Ramos (cell line): Measurements from ENCODE around the gene KLF12.

ENCODE experiments used
- in situ Hi-C: fragments of 300-500 bp; cut with MboI; formaldehyde crosslinking; loops from one replicate; pipeline ENCODE4 v1.14.3; 2022; ENCODE audit warnings: low sequenced_read_pairs; ENCODE audit not compliant: unreplicated experiment

KLF12 gene

GRCh38 chr13:74136084-74136658 lies 2.0 kb upstream of the KLF12 start:
- in situ Hi-C loops, result no loop called here

GRCh38 chr13:74135326-74136083 lies 1.3 kb upstream of the KLF12 start:
- in situ Hi-C loops, result no loop called here

GRCh38 chr13:74134777-74135325 lies 647 bp upstream of the KLF12 start:
- in situ Hi-C loops, result no loop called here

GRCh38 chr13:74133657-74134201 lies 475 bp downstream of the KLF12 start:
- in situ Hi-C loops, result no loop called here

GRCh38 chr13:74132776-74133656 lies 1.2 kb downstream of the KLF12 start:
- in situ Hi-C loops, result no loop called here

GRCh38 chr13:74132152-74132775 lies 1.9 kb downstream of the KLF12 start:
- in situ Hi-C loops, result no loop called here

- in situ Hi-C loops, result no loop called here
Observed at GRCh38 chr13:74131227-74131626, 3.0 kb downstream of the KLF12 start.

- in situ Hi-C loops, result no loop called here
Observed at GRCh38 chr13:74129500-74130191, 4.6 kb downstream of the KLF12 start.

- in situ Hi-C loops, result no loop called here
Observed at GRCh38 chr13:74128156-74128767, 5.9 kb downstream of the KLF12 start.

- in situ Hi-C loops, result no loop called here
Observed at GRCh38 chr13:74118328-74118727, 15.9 kb downstream of the KLF12 start.

- in situ Hi-C loops, result no loop called here
Observed at GRCh38 chr13:74117207-74117705, 16.9 kb downstream of the KLF12 start.

GRCh38 chr13:74115133-74115532 lies 19.1 kb downstream of the KLF12 start:
- in situ Hi-C loops, result no loop called here

GRCh38 chr13:74114641-74115040 lies 19.6 kb downstream of the KLF12 start:
- in situ Hi-C loops, result no loop called here

- in situ Hi-C loops, result no loop called here
Observed at GRCh38 chr13:74114202-74114601, 20.0 kb downstream of the KLF12 start.

GRCh38 chr13:74111901-74112824 lies 22.0 kb downstream of the KLF12 start:
- in situ Hi-C loops, result no loop called here

- in situ Hi-C loops, result no loop called here
Observed at GRCh38 chr13:74111399-74111798, 22.8 kb downstream of the KLF12 start.

GRCh38 chr13:74110053-74110452 lies 24.2 kb downstream of the KLF12 start:
- in situ Hi-C loops, result no loop called here

GRCh38 chr13:74107598-74107997 lies 26.6 kb downstream of the KLF12 start:
- in situ Hi-C loops, result no loop called here
